G401.6 (cell line): ENCODE data around the gene GNG11.
"Not testable (repeated sequence)": the region's sequence is repeated elsewhere in the genome, so short reads cannot be mapped to it uniquely, and the experiment has no call there.

Experiments
- FAIRE-seq: peaks from 2 replicates; lab custom pipeline; 2012; peaks lifted over from hg19 to GRCh38; lab: Jason Lieb, UNC

GNG11 gene

DNA sequence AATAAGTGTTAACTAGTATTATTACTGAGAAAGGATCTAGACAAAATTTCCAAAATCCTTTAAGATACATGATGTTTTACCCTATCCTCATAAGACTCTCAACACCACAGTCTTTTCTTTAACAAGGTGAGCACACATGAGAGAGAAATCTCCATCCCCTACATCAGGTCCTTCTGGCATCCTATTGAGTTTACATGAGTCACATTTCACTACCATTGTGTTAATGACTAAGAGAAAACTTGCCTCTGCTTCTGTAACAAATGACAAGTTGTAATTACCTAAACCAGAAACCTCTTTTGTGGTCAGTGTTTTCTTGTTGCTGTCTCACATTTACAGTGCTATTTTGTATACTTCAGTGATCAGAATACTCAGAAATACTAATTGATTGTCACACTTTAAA is 9.9 kb upstream of the GNG11 start:
- not testable (repeated sequence) for FAIRE-seq

GRCh38 chr7:93913197-93913596 is 8.3 kb upstream of the GNG11 start:
- FAIRE-seq = no peak

DNA sequence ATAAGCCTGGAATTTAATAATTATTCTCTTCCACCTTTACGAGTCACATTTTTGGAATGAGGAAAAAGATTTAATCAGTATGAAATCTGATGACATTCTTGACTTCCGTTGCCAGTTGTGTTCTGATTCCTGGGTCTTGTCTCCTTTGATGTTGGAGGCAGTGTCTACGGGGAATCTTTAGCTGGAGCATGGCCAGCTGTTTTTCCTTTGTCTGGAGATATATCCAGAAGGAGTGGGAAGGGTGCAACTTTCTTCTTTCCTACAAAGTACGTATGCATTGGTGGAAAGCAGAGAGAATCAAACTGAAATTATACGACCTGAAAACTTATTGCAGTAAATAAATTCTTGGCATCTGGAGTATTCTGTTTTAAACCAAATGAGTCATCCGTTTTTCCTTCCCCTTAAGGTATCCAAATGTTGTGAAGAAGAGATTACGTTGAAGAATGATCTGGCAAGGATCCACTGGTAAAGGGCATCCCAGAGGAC is 6.9 kb upstream of the GNG11 start:
- no peak for FAIRE-seq

DNA sequence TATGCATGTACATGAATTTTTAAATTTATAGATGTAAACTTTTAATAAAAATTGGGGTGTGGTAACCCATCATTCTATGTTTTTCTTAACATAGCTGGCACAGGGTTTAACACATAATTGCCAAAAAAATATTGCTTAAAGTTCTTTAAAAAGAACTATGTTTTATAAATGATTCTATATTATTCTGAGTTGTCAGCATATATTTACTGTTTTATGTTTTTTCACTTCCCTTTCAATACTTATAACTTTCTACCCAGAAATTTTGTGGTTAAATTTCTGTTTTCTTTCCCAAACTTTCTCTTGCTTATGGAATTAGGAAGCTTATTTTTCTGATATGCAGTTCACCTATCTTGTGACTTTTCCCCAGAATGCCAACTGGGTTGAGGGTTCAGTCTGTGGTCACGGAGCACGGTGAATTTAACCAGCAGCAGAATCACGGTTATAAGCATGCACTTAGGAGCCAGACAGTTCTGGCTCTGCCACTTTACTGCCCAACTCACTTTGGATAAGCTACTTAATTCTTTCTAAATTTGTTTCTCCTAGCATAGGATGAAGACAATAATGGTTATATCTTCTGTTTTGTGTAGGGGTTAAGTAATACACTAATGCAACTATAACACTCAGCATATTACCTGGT is 6.2 kb upstream of the GNG11 start:
- not testable (repeated sequence) for FAIRE-seq

- FAIRE-seq = not testable (repeated sequence)
These were observed 5.6 kb upstream of the GNG11 start for GRCh38 chr7:93915888-93916287.

DNA sequence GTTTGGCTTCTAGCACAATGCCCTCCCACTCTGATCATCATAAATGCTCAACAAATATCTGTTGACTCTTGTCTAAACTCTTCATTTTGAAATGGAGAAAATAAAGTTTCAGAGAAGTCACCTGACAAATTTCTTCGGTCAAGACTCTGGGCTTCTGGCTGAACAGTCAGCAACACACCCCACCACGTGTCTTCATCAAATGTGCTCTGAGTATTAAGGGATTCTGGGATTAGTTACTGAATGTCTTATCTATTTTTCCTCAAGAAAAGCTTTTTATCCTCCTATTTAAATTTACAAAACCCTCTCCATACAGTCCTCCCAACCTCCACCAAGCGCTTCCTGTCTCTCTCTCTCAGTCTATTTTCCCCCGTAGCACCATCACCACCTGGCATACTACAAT is 5.2 kb upstream of the GNG11 start:
- not testable (repeated sequence) for FAIRE-seq

DNA sequence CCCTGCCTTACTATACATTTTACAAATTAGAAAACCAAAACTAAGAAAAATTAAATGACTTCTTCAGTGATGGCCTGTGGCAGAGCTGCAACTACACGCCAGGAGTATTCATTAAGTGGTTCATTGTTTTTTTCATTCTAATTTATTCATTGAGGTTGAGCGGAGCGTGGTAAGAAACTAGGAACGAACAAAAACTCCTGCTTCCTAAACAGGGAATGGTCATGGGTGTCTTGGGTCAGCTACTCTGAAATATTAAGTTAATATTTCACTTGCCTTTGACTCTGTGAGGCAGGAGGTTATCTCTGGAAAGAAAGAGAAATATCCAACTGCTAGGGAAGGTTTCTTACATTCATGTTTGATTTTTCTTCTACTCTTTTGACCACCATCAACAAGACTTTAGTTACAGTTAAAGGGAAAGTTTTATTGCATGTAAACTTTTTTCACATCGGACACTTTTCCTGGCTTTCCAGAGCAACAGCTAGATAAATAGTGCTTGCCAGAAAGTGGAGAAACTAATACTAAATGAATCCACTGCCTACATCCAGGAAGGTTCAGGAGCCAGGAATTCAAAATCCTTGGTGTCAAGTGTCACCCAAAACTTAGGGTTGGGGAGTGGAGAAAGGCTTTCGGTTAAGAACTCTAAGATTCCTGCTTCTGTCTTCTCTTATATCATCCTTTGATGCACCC is 896 bp upstream of the GNG11 start:
- FAIRE-seq = no peak

GRCh38 chr7:93921186-93921585 is 349 bp upstream of the GNG11 start:
- FAIRE-seq = no peak

GRCh38 chr7:93923296-93923695 is 1.8 kb downstream of the GNG11 start:
- no peak for FAIRE-seq

DNA sequence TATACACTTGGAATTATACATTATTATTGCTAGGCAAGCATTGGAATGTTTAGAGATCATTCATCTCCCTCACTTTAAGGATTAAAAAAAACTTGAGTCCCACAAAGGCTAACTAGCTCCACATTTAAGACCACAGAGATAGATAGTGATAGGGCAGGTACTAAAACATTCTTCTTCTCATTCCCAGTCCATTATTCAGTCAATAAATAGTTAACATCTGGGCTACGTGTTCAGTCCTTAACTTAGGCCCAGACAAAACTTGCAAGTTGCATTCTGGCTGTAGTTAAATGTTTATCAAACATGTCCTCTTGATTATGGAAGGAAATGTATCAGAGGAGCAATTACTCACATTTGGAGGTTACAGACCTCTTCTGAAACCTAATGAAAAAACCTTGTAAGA is 2.4 kb downstream of the GNG11 start:
- no peak for FAIRE-seq

- FAIRE-seq = no peak
These were observed 5.3 kb downstream of the GNG11 start for GRCh38 chr7:93926800-93927199.

DNA sequence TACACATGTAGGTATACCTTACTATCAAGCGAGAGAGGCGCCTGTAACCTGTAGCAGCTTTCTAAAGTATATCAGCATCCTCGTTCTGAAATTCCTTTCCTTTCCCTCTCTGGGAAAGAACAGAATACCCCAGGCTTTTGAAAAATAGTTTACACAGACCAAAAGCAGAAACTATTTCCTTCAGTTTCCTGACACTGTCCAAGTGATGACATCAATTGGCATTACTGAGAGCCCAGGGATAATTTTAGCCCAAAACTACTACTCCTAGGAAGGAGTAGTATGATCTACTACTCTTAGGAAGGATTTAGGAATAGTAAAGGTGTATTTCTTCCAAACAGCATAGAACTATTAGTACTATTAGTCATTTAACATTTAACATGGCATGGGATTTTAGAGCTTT is 6.0 kb downstream of the GNG11 start:
- FAIRE-seq = no peak

GRCh38 chr7:93931655-93932054 is 10.1 kb downstream of the GNG11 start:
- no peak for FAIRE-seq

DNA sequence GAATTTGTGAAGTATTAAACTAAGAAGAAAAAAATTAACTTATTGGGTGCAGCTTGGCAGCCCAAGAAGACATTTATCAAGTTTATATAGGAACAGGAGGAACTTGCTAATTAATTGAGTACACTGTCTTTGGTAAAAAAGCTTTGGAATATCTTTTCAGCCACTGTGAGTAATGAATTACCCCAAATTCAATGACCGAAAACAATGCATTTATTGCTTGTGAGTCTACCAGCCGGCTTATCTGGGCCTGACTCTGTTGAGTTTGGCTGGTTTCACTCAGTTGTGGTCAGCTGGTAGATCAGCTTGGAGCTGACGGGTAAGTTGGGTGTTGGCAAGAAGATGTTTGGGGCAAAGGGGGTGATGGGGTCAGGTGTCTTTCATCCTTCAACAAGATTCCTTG is 11.6 kb downstream of the GNG11 start:
- no peak for FAIRE-seq

GRCh38 chr7:93935102-93935501 is 13.6 kb downstream of the GNG11 start:
- FAIRE-seq = no peak

- FAIRE-seq = no peak
These were observed 16.3 kb downstream of the GNG11 start for GRCh38 chr7:93937818-93938217.

DNA sequence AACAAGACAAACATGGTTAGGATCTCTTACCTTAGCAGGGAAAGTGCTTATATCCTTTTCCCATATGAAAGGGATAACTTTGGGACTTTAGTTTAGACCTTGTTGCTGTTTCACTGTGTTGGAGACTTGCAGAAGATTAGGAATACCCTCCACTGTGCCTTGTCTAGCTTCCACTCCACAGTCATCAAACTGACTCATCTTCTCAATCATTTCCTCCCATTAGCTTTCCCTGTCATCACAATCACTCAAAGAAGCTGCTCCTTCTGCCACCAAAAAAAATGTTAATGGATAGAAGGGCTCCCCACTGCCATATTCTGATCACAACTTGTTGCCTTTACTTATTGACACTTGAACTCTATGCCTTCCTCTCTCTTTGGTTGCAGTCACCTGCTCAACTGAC is 16.8 kb downstream of the GNG11 start:
- no peak for FAIRE-seq

DNA sequence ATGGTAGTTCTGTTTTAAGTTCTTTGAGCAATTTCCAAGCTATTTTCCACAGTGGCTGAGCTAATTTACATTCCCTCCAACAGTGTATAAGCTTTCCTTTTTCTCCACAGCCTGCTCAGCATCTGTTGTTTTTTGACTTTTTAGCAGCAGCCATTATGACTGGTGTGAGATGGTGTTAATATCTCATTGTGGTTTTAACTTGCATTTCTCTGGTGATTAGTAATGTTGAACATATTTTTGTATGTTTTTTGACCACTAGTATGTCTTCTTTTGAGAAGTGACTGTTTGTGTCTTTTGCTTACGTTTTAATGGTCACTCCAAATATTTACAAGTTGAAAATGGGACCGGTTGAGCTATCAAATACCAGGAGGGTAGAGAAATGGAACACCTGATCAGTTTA is 20.4 kb downstream of the GNG11 start:
- no peak for FAIRE-seq

DNA sequence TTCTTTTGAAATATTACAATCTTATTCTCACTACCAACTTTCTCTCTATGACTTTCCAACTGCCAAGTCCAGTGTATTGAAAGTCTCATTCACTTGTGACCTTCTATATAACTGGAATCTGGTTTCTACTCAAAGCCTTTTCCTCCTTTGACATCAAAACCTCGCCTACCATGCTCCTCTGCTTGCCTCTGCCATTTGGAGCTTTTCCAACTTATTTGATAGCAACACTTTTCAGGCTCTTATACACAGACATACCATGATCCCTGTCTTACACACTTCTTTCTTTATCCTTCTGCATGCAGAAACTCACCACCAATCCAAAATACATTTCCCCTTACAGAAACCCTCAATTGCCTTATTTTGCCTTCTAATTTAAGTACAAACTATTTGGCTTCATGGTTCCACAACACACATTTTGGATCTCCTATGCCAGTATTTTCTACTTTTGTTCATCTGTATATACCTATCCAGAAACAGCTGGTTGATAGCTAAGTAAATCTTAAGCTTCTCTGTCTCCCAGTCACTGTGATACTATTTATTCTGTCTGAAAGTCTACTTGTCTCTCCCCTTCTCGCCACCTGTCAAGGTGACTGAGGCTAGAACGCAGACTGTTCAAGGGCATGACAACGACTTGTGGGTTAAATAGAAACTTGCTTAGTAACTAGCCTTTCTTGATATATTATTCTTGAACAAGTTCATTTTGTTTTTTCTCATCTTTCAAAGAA is 22.4 kb downstream of the GNG11 start:
- FAIRE-seq = no peak

DNA sequence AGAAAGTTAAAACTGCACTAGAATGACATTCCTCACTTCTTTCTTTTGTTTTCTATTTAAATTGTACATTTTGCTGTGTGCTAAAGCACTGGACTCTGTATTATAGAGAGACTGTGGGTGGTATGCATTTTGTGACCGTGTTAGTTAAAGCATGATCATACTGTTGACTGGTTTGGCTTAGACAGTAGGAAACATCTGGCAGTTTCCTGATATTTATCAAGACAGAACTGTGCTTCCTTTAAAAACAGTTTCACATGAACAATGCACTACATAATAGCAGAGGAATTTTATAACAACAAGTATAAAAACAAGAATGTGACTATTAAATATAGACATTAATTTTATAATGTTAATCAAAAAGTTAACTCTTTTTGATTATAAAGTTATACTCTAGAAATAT is 23.1 kb downstream of the GNG11 start:
- FAIRE-seq = no peak

DNA sequence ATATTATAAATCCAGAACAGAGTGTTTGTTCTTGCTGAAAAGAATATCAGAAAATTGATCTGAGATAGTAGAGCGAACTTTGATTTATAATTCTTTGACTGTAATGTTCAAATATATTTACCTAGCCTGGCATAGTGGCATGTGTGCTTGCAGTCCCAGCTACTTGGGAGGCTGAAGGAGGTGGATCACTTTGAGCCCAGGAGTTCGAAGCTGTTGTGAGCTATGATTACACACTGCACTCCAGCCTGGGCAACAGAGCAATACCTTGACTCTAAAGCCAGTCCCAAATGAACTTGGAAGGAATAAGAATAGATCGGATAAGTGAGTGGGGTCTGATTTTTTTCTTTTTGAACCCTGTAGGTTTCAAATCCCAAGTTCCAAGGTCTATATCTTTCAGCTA is 23.5 kb downstream of the GNG11 start:
- no peak for FAIRE-seq

GRCh38 chr7:93945756-93946535 is 24.4 kb downstream of the GNG11 start:
- FAIRE-seq = no peak

DNA sequence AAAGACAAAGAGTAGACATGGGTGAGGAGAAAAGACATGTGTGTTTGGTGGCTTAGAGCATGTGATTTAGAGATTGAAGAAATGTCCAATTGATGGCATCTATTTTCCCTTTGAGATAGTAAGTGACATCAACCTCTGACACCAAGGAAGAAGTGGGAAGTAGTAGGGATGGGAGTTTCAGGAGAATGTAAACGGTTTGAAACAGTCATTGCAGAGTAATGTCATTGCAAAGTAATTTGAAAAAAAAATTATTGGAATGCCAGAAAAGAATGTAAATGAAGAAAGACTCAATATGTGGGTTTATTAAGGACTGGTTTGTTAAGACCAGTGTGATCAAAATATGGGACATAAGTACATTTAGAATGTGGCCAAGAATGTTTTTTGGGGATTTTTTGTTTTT is 26.6 kb downstream of the GNG11 start:
- no peak for FAIRE-seq
